HG03108 (cell line): Measurements from ENCODE around the gene GLS.
"Not testable (repeated sequence)": the region's sequence is repeated elsewhere in the genome, so short reads cannot be mapped to it uniquely, and the experiment has no call there.

Experiments
- ATAC-seq: cut with Tn5 transposase; IDR thresholded peaks from one replicate; pipeline ENCODE4 v1.9.1; 2021; ENCODE audit warnings: moderate library complexity; ENCODE audit not compliant: unreplicated experiment

The GLS gene

GRCh38 chr2:190987938-190988337 lies 107.3 kb downstream of the GLS start:
- ATAC-seq, result no peak

- no peak for ATAC-seq
These were observed 108.3 kb downstream of the GLS start for GRCh38 chr2:190988910-190989309.

- ATAC-seq, result no peak
These were observed 109.5 kb downstream of the GLS start for GRCh38 chr2:190990132-190990531.

- no peak for ATAC-seq
These were observed 112.6 kb downstream of the GLS start for GRCh38 chr2:190993292-190993643.

- no peak for ATAC-seq
These were observed 113.5 kb downstream of the GLS start for GRCh38 chr2:190994148-190994547.

- not testable (repeated sequence) for ATAC-seq
These were observed 114.7 kb downstream of the GLS start for GRCh38 chr2:190995315-190995714.

GRCh38 chr2:190996338-190996946 lies 115.8 kb downstream of the GLS start:
- ATAC-seq, result no peak

- no peak for ATAC-seq
These were observed 116.3 kb downstream of the GLS start for GRCh38 chr2:190996947-190997346.

- ATAC-seq, result no peak
These were observed 117.0 kb downstream of the GLS start for GRCh38 chr2:190997526-190998113.

GRCh38 chr2:190999058-190999457 lies 118.4 kb downstream of the GLS start:
- no peak for ATAC-seq

GRCh38 chr2:190999949-191000665 lies 119.5 kb downstream of the GLS start:
- ATAC-seq, result no peak

- ATAC-seq, result no peak
These were observed 120.4 kb downstream of the GLS start for GRCh38 chr2:191001032-191001431.

GRCh38 chr2:191001624-191002023 lies 121.0 kb downstream of the GLS start:
- ATAC-seq, result no peak

GRCh38 chr2:191003405-191004309 lies 123.0 kb downstream of the GLS start:
- ATAC-seq, result no peak

- ATAC-seq, result no peak
These were observed 125.7 kb downstream of the GLS start for GRCh38 chr2:191006297-191006696.

- ATAC-seq, result no peak
These were observed 126.6 kb downstream of the GLS start for GRCh38 chr2:191006997-191007783.

GRCh38 chr2:191008286-191008685 lies 127.7 kb downstream of the GLS start:
- ATAC-seq, result no peak

- no peak for ATAC-seq
These were observed 129.1 kb downstream of the GLS start for GRCh38 chr2:191009541-191010374.
